K562 (cell line): Measurements from ENCODE around the gene RHEX. TPM values are rescaled to one million over a fixed set of nuclear protein-coding genes. Genes with fewer than 3 reads are reported as not detected.

Experiments
- ELK3 ChIP-seq: fragments of 450-650 bp; formaldehyde crosslinking; IDR thresholded peaks from 2 replicates; pipeline ENCODE4 v1.4.0; 2020; ENCODE audit warnings: mild to moderate bottlenecking
- FOXK2 ChIP-seq, 2 experiments: fragments of 450-650 bp; IDR thresholded peaks in 1 of 2; conservative IDR thresholded peaks in 1 of 2; 2 replicates each; pipeline ENCODE4 v1.6.1; 2016; ENCODE audit warnings: low read depth in 2 of 2, mild to moderate bottlenecking in 1 of 2
- NCOA4 ChIP-seq: fragments of 450-650 bp; IDR thresholded peaks from 2 replicates; pipeline ENCODE4 v1.6.1; 2018; ENCODE audit warnings: mild to moderate bottlenecking; ENCODE audit not compliant: partially characterized antibody
- ZNF407 ChIP-seq: fragments of 450-650 bp; IDR thresholded peaks from 2 replicates; pipeline ENCODE4 v1.6.1; 2016; ENCODE audit warnings: low read depth
- polyA plus RNA-seq, 8 experiments: library from polyadenylated mRNA; depleted of rRNA in 4 of 8; stranded (reverse) in 5 of 8; unstranded in 3 of 8; fragments of >200 nt; fragmentation: Nextera tagmentation in 2 of 8; fragmentation: Illumina TruSeq in 1 of 8; extraction: Ambion mirVana in 2 of 8; extraction: Trizol in 1 of 8; gene quantifications; 2 replicates each; pipeline versions ENCODE4 v1.2.1 to v1.2.3, GENCODE V29; 2011 to 2014; ENCODE audit warnings: inconsistent platforms in 1 of 8, missing spikeins in 1 of 8
- total RNA-seq, 7 experiments: library from RNA; depleted of rRNA in 6 of 7; stranded (reverse); fragments of >200 nt in 6 of 7; fragmentation: Illumina TruSeq in 2 of 7; extraction: Trizol in 2 of 7; gene quantifications; 2 replicates each; pipeline versions ENCODE4 v1.2.1 to v1.2.3, GENCODE V29; 2011 to 2021; ENCODE audit warnings: low replicate concordance in 1 of 7

RHEX gene
- total and polyA plus RNA-seq, 9 of the 15 experiments (the other 6 are each of a cell fraction or from before 2014, with no cell fraction given): not detected

DNA sequence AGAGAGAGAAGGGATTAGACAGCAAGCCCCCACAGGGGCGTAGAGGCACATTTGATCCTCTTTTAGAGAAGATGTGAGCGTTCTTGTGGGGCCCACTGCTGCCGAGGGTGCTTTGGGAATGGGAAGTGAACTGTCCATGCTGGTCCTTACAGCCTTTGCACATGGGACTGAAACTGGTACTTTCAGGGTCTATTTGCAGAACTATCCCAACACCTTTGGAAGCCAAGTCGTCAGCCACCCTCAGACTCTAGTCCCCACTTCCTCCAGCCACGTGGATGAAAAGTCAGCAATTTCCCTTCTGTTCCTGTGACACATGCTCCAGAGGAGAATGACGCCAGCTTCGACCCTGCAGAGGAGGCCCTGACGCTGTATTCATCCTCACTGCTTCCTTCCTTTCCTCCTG is 47.2 kb upstream of the RHEX start (continued):
- TF ChIP-seq ZNF407 (no peak), FOXK2 (conservative IDR thresholded peaks at IDR 0.05 in 1 of 2, IDR thresholded peaks at IDR 0.05 in 1 of 2; ENCODE audit: low read depth in 2 of 2) (no peak), NCOA4 (no peak), ELK3 (CRISPR knock-in tag) (no peak)
